GM21515 (cell line): ENCODE data around the gene ATL3.
A peak's percentile ranks its signal among the peaks of the same experiment; 100 is the strongest.
"Not testable (repeated sequence)": the region's sequence is repeated elsewhere in the genome, so short reads cannot be mapped to it uniquely, and the experiment has no call there.

ENCODE experiments used
- ATAC-seq: cut with Tn5 transposase; IDR thresholded peaks from one replicate; pipeline ENCODE4 v1.9.1; 2021; ENCODE audit not compliant: unreplicated experiment

Gene ATL3

DNA sequence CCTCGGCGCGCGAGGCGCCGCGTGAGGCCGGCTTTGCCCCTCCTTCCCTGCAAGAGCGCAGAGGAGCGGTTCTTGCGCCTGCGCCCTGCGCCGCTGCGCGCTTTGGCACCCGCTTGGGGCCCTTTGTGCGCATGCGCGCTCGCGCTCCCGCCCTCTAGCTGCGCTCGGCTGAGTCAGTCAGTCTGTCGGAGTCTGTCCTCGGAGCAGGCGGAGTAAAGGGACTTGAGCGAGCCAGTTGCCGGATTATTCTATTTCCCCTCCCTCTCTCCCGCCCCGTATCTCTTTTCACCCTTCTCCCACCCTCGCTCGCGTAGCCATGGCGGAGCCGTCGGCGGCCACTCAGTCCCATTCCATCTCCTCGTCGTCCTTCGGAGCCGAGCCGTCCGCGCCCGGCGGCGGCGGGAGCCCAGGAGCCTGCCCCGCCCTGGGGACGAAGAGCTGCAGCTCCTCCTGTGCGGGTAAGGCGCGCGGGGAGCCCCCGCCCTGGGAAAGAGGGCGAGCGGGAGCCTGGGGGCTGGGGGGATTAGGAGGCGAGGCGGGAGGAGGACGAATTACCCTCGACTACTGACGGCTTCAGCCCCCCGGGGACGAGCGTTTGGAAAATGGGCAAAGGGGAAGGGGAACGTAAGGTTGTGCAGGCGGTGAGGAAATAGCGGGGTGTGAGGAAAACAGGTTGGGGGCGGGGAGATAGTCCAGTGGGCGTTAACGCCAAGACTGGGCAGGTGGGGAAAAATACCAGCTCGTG is 10.3 kb upstream of the ATL3 start, which contains the start of gene RTN3:
TSS of gene RTN3 (plus strand) at position 180 of the 745 bp plus-strand sequence. CDS start at position 317, 137 bp downstream.
- ATAC-seq = peak; percentile 84

DNA sequence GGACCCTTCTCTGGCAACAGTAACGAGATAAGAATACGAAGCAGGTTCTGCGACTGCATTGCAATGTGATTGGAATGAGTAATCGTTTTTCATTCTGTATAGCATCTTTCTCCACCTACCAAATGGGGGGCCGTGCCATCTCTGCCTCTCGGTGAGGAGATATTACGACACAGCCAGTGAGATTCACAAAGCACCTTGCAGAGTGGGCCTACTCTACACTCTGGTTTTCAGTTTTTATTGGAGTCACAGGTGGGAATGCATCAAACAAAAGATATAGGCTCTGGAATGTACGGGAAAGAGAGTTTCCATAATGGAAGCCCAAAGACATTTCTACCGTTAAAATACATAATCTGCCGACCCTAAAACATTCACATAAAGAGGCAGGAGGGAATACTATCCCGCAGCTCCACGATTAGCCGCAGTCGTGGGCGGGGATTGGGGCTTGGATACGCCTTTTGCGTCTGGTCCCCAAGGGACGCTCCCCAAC is 9.7 kb upstream of the ATL3 start:
- peak; percentile 6 for ATAC-seq

DNA sequence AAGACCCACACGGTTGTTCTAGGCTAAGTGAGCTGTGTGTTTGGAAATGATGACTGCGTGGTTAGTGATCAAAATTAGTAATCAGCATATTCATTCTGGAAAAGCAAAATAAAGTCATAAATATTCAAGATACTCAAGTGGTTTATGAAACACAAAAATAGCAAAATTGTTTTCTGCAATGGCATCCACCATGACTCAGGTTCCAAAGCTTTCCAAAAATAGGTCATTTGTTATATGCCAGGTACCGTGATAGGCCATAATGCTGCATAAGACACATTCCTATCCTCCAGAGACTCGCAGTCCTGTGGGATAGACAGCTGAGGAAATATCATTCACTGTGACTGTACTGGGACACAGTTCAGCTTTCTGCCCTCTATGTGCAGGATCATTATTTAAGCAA is 2.4 kb upstream of the ATL3 start:
- no peak for ATAC-seq

DNA sequence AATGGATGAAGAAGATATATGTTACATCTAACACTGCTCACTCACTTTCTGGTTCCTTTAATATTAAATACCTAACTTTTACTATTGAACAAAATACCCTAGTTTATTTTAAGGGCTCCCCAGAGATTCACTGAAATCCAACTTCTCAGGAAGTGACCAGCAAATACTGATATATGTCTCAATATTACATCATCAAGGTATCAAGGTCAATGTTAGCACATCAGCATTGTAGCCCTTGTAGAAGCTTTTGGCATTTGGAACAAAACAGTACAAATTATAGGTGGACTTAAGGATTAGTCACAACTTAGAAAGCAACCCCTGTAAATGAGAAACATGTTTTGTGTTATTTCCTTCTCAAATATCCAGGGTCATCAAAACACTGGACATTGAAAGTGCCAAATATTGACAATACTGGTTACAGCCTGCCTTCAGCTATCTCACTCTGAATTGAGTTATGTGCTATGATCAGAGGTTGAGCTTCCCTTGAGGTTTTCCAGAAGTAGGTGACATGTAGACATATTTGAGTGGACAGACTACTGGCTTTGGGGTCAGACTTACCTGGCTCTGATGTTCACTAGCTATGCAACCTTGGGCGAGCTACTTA is 1.9 kb upstream of the ATL3 start:
- no peak for ATAC-seq

DNA sequence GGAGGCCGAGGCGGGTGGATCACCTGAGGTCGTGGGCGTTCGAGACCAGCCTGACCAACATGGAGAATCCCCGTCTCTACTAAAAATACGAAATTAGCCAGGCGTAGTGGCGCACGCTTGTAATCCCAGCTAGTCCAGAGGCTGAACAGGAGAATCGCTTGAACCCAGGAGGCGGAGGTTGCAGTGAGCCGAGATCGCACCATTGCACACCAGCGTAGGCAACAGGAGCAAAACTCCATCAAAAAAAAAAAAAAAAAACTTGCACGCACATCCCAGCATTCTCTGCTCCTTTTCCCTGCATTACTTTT is 934 bp upstream of the ATL3 start:
- ATAC-seq = no peak

DNA sequence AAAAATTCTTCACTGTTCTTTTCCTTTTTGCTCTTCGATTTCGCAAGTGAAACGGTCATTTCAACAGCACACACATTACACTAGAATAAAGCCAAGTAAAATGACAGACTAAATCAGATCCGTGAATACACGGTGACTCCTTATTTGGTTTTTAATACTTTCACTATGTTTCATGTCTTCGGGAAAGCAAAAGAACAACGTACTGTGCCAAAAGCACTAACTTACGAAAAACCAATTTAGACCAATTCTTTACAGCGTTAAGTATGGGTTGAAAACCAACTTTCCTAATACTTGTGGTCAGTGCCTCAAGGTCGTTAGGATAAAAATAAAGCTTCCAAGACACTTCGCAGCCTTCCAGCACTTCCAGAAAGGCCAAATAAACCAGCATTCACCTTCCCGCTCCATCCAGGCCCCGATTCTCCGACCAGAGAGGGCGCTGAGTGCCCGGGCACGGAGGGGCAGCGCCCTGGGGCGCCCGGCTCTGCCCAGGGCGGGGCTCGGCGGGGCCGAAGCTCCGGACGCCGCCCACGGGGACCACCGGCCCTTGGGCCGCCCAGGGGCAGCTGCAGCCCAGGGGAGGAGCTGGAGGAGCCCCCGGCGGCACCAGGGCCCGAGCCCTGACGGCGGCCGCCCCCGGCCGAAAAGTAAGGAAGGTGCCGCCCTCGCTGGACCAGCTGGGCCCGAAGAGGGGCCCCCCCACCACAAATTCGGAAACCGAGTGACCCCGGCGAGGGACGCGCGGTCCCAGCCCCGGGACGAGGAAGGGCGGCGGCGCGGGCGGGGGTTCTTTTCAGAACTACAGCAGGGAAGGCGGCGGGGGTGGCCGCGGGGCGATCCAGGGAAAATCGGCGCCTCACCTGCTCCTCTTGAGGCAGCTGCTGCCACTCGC is 499 bp downstream of the ATL3 start:
- ATAC-seq = peak; percentile 30

DNA sequence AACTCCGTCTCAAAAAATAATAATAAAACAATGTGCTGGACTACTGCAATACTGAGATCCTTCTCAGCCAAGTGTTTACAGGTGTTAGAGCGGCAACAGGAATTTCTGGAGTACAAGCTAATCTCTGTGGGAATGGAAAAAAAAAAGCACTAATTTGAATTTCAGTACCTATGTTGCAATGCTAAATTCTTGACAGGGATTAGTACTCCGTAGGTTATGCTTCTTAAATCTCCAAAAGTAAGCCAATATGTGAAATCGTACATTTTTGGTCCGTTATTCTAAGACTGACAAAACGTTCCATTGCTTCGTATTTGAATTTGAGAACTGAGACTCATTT is 1.1 kb downstream of the ATL3 start:
- no peak for ATAC-seq

DNA sequence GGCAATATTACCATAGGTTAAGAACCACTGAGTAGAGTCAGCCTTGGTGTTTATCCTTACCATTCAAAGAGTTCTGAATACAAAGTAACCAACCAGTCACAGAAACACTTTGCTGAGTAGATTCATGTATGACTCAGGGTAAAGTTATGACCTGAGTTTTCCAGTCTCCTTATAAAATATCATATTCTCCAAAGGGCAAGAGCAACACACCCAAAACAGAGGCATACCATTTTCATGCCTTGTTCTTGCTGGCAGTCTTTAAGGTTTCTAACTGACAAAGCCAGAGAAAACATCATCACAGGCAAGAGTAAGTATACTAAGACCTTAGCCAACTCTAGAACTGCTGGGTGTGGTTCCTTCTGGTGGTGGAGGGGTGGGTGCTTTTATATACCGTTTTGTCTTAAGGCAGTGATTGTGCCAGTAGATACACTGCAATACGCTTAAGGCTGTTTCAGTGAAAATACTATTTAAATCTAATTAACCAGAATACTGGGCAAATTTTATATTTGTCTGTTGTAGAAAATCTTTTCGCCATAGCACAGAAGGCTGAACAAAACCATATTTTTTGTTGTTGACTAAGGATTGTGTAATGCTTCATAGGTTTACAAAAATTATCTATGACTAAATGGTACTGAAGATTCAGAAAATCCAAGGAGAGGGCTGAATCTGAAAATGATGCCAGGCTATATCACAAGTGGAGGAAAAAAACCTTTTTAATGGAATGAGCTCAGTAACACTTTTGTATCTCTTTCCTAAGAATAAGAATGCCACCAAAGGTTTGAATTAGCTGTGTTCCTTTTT is 3.0 kb downstream of the ATL3 start:
- ATAC-seq = no peak

DNA sequence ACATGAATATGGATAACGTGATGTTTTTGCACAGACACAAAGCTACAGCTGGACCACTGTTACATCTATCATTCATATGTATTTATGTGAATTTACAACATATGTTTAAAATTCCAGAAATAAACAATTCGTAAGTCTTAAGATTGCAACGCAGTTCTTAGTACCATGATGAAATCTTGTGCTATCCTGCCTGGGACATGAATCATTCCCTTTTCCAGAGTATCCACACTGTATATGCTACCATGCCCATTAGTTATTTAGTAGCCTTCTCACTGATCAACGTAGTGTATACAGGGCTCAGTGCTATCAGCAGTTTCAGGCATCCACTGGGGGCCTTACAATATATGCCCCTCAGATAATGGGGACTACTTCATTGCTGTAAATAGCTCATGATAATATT is 4.3 kb downstream of the ATL3 start:
- no peak for ATAC-seq

DNA sequence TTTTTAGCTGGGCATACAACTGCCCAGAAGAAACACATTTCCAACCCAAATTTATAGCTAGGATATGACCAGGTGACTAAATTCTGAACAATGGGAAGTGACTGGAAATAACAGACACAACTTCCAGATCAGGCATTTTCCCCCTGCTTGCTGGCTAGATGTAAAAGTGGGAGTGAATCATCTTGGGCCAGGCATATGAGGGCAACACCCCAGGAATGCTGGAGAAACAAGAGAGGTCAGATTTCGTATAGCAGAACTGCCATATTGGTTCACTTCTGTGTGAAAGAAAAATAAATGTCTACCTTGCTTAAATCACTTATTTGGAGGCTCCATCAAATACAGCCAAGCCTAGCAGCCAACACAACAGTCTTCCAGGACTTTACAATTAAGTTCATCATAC is 7.4 kb downstream of the ATL3 start:
- no peak for ATAC-seq

DNA sequence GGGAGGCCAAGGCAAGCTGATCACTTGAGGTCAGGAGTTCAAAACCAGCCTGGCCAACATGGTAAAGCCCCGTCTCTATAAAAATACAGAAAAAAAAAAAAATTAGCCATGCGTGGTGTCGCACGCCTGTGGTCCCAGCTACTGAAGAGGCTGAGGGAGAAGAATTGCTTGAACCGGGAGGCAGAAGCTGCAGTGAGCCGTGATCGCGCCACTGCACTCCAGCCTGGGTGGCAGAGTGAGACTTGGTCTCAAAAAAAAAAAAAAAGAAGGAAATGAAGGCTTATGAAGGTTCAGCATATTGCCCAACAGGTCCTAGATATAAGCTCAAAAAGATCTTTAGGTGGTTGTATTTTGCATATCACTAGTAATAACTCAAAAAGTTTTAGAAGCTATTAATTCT is 10.2 kb downstream of the ATL3 start:
- no peak for ATAC-seq

DNA sequence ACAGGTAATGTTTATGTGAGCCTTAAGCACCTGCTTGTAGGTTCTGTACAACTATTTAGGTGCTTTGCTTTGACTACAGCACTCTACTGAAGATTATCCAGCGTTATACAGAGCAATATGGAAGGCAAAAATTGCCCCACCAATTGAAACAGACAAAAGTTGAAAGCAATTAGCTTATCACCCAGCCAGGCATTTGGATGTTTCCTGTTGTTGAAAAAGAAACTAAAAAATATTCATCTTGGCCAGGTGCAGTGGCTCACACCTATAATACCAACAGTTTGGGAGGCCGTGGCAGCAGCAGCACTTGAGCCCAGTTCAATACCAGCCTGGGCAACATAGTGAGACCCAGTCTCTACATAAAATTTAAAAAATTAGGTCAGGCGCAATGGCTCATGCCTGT is 18.5 kb downstream of the ATL3 start:
- ATAC-seq = no peak

DNA sequence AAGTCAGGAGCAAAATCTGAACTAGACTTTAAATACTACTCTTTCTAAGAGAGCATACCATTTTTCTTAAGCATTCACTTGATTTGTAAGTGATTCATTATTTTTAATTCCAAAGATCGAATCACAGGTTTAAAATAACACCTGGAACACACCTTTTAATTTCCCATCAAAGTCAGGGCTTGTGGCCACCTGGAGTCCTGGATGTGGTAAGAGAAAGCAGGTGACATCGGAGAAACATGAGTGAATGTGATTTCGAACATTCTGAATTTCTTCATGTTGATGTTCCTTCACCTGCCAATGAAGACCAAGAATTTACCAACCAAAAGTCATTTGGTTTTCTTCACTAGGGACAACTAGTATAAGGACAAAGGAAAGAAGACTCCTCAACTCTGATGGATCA is 28.0 kb downstream of the ATL3 start:
- no peak for ATAC-seq

DNA sequence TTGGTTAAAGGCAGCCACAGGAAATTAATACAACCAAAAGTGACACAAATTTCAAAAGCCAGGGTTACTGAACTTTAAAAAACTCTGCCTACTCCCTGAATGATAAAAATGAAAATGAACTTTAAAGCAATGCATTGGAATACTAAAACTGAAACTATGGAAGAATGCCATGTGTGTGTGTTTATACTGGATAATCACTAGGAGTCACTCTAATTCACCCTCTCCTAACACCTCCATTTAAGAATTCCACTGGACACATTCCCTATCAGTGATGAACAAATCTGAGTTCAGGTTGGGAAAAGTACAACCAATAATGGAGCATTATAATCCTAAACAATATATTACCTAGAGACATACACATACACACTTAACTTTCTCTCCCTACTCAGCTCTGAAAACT is 29.4 kb downstream of the ATL3 start:
- ATAC-seq = no peak

DNA sequence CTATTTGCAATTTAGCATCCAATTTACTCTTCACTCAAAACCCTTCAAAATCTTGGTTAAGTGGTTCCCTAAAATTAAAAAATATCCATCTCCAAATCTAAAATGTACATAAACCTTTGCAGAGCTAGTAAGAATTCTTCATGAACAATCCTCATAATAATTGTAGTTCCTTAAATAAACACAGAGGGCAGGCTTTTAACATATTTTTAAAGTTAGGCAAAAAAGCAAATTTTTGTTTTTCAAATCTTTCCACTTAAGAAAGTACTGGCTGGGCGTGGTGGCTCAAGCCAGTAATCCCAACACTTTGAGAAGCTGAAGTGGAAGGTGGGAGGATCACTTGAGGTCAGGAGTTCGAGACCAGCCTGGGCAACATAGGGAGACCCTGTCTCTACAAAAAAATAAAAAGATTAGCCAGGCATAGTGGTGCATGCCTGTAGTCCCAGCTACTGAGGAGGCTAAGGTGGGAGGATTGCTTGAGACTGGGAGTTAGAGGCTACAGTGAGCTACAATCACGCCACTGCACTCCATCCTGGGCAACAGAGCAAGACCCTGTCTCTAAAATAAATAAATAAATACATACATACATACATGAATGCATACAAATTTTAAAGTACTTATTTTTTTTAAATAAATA is 31.9 kb downstream of the ATL3 start:
- ATAC-seq = no peak

DNA sequence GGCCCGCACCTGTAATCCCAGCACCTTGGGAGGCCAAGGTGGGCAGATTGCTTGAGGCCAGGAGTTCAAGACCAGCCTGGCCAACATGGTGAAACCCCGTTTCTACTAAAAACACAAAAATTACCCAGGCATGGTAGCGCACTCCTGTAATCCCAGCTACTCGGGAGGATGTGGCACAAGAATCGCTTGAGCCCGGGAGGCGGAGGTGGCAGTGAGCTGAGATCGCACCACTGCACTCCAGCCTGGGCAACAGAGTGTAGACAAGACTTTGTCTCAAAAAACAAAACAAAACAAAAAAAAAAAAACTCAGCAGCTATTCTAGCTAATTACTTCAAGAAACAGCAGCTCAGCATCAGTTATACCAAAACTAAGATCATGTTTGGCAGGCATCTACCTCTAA is 32.7 kb downstream of the ATL3 start:
- not testable (repeated sequence) for ATAC-seq

DNA sequence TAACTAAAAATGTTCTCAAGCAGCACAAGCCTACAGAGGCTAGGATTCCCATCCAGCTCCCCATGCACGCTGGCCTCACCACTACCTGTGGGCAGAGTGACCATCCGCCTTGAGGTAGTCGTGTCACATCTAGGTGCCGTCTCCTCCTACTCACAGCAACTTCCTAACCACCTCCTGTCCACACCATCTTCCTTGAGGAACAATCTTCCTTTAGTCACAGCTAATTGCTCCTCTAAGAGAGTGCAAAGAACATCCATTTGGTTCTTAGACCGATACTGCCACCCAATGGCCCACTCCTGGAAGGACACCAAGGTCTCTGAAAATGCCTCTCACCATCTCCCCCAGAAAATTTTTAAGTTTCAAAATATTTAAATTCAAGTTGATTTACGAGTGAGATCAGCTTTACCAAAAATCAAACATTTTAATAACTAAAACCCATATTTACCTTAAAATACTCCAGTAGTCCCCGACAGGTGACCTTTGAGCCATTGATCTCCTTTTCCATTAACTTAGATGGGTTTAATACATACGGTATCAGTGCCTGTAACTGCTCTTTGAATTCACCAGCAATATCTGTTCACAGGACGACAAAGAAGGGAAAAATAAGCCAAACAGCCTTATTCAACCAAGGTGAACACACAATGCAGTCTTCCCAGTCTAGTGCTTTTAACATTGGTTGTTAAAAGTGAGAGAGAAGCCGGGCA is 35.3 kb downstream of the ATL3 start:
- ATAC-seq = no peak

DNA sequence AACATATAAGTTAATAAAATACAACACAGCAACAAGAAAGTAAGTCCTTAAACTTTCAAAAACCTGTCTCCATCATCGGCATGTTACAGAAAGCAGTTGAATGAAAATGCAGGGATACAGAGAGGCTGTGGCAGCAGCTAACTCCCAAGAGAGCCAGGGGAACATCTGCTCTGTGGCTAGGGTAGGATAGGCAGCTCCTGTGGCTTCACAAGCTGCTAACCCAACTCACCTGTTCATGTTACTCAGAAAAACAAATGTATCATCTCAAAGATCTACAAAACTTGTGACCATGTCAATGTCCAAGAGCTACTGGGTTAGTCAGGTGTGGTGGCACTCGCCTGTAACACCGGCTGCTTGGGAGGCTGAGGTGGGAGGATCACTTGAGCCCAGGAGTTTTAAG is 41.8 kb downstream of the ATL3 start:
- no peak for ATAC-seq

DNA sequence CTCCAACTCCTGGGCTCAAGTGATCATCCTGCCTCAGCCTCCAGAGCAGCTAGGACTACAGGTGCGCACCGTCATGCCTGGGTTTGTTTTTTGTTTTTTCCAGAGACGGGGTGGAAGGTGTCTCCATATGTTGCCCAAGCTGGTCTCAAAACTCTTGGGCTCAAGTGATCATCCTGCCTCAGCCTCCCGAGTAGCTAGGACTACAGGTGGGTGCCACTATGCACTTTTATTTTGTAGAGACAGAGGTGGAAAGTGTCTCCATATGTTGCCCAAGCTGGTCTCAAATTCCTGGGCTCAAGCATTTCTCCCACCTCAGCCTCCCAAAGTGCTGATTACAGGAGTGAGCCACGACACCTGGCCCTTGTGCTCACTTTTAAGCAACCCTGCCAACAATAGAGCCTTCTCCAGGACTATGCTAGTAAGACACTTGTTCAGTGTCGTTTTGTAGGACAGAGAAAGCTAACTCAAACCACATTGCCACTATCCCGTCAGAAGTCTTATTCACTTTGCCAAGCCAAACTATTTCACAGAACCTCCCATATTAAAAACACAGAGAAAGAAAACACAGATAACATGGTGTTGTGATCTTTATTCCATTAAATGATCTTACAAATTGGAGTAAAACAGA is 47.5 kb downstream of the ATL3 start:
- ATAC-seq = no peak

DNA sequence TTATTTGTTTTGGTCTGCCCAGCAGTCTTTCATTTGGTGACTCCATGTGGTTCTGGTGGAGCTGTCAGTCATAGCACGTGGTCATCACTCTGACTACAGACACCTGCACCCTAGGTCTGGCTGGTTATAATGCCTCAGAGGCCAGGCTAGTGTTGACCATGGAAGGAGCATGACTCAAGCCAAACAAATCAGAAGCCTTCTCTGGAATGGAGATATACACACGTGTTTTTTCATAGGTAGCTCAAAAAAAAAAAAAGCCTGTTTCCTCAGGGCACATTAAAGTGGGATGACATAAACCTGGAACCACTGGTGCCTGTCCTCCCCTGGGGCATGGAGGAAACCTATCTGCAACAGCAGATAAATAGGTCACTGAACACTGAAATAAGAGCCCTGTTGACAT is 48.9 kb downstream of the ATL3 start:
- no peak for ATAC-seq
